GM19397 (cell line): ENCODE measurements around the gene MOV10L1.

Experiments
- ATAC-seq: cut with Tn5 transposase; IDR thresholded peaks from one replicate; pipeline ENCODE4 v1.9.1; 2021; ENCODE audit warnings: mild to moderate bottlenecking, moderate library complexity; ENCODE audit not compliant: unreplicated experiment

The MOV10L1 gene

GRCh38 chr22:50101870-50102565 is 12.2 kb downstream of the MOV10L1 start:
- ATAC-seq: no peak

- no peak for ATAC-seq
These were observed 13.1 kb downstream of the MOV10L1 start for GRCh38 chr22:50102946-50103345.

- ATAC-seq: no peak
These were observed 14.3 kb downstream of the MOV10L1 start for GRCh38 chr22:50104141-50104544.

- ATAC-seq: no peak
These were observed 15.6 kb downstream of the MOV10L1 start for GRCh38 chr22:50105208-50106100.

- no peak for ATAC-seq
These were observed 17.7 kb downstream of the MOV10L1 start for GRCh38 chr22:50107529-50107928.

- no peak for ATAC-seq
These were observed 21.2 kb downstream of the MOV10L1 start for GRCh38 chr22:50111056-50111455.

- ATAC-seq: no peak
These were observed 22.6 kb downstream of the MOV10L1 start for GRCh38 chr22:50112151-50113118.

GRCh38 chr22:50114221-50115021 is 24.6 kb downstream of the MOV10L1 start:
- no peak for ATAC-seq

GRCh38 chr22:50115693-50116092 is 25.9 kb downstream of the MOV10L1 start:
- ATAC-seq: no peak

- no peak for ATAC-seq
These were observed 27.5 kb downstream of the MOV10L1 start for GRCh38 chr22:50117168-50117762.

- no peak for ATAC-seq
These were observed 28.3 kb downstream of the MOV10L1 start for GRCh38 chr22:50118129-50118528.

GRCh38 chr22:50118557-50119168 is 28.9 kb downstream of the MOV10L1 start:
- ATAC-seq: no peak

- ATAC-seq: no peak
These were observed 29.5 kb downstream of the MOV10L1 start for GRCh38 chr22:50119169-50119767.

GRCh38 chr22:50119768-50120251 is 30.0 kb downstream of the MOV10L1 start:
- ATAC-seq: no peak

- no peak for ATAC-seq
These were observed 31.5 kb downstream of the MOV10L1 start for GRCh38 chr22:50121202-50121740.

- no peak for ATAC-seq
These were observed 33.3 kb downstream of the MOV10L1 start for GRCh38 chr22:50123119-50123518.

GRCh38 chr22:50125029-50125428 is 35.2 kb downstream of the MOV10L1 start:
- ATAC-seq: no peak

GRCh38 chr22:50129121-50129736 is 39.4 kb downstream of the MOV10L1 start:
- ATAC-seq: no peak
